GM18868 (cell line): ENCODE data around the gene TOP1.

Experiments
- ATAC-seq: cut with Tn5 transposase; IDR thresholded peaks from one replicate; pipeline ENCODE4 v1.9.1; 2021; ENCODE audit warnings: mild to moderate bottlenecking, moderate library complexity; ENCODE audit not compliant: unreplicated experiment

TOP1 gene

DNA sequence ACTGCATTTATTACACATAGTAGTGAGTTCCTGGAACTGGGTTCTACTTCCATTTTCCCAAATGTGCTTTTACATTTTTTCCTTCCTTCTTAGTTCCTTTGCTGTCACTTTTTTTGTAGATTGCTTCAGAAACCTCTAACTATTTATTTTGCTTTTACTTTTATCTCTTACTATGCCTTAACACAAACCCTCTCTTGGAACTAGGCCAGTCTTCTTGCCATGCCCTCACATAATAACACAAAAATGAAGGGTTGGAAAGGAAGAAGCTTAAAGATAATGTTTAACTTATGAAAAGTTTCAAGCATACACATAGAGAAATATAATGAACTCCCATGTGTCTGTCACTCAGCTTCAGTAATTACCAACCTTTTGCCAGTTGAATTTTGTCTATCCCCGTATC is 27.1 kb downstream of the TOP1 start:
- no peak for ATAC-seq

DNA sequence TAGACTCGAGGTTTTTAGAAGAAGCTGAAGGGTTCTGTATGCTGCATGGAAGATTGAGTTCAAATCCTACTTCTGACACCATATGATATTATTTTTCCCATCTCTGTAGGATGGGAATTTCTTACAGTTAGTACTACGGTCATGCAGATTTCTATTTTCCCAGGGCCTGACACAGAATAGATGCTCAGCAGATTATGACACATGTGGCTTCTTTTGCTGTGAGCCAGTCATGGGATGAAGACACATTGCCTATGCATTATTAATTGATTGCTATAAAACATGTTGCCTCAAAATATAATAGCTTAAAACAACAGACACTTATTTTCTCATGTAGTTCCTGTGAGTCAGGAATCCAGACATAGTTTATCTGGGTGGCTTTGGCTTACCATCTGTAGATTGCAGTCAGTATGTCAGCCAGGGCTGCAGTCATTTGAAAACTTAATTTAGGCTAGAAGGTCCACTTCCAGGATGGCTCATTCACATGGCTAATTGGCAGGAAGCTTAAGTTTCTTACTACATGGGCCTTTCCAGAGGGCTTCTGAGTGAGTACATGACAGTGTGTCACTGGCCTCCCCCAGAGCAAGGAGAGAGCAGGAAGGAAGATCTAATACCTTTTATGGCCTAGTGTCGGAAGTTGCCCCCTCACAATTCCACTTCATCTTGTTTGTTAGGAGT is 29.5 kb downstream of the TOP1 start:
- no peak for ATAC-seq

DNA sequence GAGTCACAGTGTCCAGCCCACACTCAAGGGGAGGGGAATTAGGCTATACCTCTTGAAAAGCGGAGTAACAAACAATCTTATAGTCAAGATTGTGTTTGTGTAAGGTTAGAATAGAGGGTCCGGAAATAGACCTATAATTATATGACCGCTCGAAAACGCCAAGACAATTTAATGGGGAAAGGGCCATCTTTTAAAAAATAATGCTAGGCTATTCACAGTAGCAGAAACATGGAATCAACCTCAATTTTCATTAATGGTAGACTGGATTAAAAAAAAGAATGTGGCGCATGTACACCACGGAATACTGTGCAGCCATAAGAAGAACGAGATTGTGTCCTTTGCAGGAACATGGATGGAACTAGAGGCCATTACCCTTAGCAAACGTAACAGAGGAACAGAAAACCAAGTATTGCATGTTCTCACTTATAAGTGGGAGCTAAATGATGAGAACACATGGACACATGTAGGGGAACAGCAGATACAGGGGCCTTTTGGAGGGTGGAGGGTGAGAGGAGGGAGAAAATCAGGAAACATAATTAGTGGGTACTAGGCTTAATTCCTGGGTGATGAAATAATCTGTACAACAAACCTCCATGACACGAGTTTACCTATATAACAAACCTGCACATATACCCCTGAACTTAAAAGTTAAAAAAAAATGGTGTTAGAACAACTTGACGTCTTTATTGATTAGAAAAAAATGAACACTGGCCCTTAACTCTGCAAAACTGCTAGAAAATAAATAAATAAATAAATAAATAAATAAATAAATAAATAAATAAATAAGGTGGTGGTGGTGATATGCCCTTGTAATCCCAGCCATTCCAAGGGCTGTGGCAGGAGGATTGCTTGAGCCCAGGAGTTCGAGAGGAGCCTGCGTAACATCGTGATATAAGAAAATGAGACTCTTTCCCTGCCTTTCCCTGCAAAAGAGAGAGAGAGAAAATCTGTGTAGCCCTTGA is 30.3 kb downstream of the TOP1 start:
- no peak for ATAC-seq

DNA sequence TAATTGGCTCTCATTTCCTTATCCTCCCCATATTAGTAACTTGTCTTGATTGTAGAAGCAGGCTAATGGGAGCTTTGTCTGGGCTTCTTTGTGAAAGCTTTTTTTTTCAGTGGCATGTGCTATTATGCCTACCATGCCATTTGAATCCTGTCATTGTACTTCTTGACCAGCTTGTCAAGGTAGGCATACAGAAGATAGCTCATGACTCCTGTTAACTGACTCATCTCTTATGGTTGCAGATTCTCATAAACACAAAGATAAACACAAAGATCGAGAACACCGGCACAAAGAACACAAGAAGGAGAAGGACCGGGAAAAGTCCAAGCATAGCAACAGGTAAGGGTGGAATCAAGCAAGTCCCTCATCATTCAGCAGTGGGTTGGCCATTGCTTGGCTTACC is 32.5 kb downstream of the TOP1 start:
- no peak for ATAC-seq

DNA sequence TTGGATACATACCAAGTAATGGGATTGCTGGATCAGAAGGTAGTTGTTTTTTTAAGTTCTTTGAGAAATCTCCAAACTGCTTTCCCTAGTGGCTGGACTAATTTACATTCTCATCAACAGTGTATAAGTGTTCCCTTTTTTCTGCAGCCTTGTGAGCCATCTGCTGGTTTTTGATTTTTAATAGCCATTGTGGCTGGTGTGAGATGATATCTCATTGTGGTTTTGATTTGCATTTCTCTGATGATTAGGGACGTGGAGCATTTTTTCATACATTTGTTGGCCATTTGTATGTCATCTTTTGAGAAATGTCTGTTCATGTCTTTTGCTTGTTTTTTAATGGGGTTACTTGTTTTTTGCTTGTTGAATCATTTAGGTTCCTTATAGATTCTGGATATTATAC is 34.8 kb downstream of the TOP1 start:
- no peak for ATAC-seq

DNA sequence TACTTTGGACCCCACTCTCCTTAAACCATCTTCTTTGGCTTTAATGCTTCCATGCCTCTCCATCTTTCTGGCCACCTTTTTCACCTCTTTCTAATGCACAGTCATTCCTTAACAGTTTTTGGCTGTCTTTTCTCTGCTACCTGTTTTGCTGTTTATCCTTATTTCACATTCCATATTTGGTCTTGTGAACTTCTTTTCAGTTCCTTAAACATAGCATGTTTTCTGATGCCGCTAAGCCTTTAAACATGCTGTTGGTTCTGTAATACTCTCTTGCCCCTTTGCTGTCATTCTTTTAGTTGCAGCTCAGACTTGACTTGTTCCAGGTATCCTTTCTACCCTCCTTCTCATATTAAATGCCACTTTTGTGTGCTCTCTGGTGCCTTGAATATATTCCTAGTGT is 35.8 kb downstream of the TOP1 start:
- ATAC-seq = peak; percentile 86

DNA sequence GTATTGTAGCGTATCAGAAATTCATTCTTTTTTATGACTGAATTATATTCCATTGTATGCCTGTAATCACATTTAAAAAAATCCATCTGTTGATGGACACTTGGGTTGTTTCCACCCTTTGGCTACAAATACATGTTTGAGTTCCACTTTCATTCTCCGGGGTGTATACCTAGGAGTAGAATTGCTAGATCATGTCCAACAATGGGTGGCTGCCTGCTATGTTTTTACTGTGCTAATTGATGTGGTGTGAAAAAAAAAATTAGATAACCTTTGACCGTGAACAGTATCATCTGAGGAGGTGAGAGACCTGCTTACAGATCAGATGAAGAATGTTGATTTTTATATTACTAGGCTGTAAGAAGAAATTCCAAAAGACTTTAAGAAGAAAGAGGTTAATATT is 37.1 kb downstream of the TOP1 start:
- no peak for ATAC-seq

DNA sequence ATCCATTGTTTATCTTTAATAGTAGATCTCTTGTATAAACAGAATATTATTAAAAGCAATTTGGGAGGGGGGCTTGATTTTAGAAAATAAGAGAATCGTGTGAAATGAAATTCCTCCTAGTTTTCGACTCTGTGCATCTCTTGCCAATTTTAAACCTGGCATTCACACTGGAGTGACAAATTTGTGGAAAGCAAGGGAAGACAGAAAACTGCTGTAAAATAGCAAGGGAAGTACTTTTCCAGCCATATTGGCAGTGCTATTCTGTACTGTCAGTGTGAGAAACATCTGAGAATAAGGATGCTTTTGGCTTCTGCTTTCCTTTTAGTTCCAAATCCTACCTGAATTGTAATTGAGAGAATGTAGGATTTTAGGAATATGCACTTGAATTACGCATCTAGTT is 40.2 kb downstream of the TOP1 start:
- no peak for ATAC-seq

DNA sequence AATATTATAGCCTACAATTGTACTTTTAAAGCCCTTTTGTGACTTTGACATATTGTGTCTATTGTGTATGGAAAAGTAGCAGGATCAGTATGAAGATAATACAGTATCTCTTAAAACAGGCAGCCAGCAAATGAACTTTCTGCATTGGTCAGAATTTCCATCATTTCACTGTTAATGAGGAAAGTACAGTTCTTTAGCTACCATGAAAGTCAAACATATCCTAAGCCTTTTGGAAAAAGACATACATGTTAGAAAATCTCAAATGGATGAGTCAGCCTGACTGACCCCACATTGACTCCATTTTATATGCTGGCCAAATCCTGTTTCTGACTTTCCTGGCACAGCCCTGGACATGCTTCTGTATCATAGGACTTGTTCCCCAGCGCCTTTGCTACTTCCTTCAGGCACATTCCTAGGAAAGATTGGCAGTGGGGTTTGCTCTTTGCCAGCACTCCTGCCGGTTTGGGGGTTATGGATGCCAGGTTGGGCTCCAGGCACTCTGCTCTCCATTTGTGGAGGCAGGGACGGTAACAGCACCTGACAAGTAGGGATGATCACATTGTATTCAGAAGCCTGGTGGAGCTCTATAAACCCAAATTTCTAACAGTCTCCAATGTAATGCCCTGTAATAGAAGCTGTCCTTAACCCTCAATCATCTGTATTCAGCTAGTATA is 43.7 kb downstream of the TOP1 start:
- no peak for ATAC-seq

DNA sequence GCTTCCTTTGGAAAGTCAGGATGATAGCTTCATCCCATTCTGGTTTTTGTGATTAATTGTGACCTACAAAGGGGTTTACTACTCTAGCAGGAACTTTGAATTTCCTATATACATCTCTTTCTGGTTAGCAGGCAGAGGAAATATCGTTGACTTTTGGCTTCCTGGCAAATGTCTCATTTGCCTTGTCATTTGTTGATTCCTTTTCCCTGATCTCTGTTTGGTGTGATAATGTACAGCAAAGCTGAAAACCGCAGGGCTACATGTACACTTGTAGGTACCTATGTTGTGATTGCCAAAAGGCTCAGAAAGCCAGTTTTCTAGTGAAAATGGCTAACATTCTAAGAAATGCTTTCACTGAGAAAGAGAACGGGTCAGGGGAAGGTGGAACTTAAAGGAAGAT is 44.3 kb downstream of the TOP1 start:
- no peak for ATAC-seq

DNA sequence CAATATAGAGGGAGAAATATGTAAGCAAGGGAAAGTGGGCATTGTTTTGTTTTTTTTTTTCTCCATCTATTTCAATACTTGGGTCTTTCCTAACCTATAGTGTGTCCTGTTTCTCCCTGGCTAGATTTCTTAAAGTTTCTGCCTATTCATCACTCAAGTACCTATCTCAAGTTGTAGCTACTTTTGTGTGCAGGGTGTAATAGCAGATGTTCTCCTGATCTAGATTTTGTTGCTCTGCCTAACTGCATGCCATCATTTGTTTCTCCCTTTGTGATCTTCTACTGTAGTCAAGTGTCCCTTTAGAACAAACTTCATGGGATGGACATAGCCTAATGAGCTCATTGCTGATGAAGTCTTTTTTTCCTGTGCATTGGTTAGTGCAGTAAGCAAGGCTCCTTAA is 45.8 kb downstream of the TOP1 start:
- no peak for ATAC-seq

DNA sequence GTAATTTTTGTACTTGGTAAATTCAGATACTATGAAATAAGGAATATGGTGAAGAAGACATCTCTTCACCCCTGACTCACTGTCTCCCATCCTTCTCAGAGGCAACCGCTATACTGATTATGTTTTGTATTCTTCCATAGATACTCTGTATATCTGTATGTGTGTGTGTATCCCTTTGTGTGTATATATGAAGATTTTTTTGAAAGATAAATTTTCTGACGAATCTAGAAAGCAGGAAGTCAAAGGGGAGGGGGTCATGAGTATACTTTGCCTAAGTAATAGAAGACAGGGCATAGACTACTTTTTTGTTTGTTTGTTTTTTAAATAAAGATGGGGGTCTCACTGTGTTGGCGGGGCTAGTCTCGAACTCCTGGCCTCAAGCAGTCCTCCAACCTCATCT is 48.2 kb downstream of the TOP1 start:
- ATAC-seq = no peak

DNA sequence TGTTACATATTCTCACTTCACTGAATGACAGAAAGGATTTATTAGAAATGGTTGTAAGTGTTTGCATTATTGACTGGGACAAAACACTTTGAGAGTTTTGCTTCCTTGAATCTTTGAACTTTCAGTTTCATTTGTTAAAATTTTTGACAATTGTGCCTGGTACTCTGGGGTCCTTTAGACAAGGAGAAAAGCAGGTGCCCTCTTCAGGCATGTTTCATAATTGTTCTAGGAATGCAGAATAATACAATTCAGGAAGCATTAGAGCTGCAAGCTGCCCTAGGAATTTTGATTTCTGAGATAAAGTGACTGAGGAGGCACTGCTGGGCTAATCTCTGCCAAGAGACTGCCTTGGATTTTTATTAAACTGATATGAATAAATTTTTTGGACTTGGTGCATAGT is 49.7 kb downstream of the TOP1 start:
- no peak for ATAC-seq

DNA sequence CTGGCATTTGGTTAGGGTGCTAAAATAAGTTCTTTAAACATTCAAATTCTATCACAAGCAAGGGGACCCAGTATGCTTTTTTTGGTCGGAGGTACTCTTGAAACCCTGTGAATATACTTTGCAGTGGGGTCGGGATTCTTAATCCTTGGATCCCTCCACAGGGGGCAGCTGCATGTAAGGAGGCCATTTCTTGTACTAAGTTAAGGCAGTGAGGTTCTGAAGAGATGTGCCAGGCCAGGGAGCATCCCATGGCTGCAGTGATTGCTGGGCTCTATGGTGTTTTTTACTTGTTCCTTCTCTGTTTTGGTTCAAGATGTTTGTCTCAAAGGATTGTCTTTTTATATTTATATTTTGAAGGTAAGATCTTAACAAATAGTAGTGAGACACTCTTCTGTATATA is 50.4 kb downstream of the TOP1 start:
- ATAC-seq = no peak

DNA sequence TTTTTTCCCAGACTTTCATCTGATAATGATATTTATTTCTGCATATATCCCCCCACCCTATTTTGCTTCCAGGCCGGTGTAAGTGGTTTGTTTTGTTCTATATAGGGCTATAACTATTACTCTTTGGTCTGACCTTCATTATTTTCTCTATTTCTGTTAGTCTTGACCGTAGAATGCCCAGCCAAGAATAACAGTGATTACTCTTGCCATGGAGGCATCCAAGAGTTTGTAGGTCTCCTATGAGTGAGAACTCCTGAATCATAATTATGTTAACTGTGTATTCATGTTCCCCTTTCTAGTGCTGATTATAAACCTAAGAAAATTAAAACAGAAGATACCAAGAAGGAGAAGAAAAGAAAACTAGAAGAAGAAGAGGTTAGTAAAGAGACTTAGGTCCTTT is 52.2 kb downstream of the TOP1 start:
- no peak for ATAC-seq

DNA sequence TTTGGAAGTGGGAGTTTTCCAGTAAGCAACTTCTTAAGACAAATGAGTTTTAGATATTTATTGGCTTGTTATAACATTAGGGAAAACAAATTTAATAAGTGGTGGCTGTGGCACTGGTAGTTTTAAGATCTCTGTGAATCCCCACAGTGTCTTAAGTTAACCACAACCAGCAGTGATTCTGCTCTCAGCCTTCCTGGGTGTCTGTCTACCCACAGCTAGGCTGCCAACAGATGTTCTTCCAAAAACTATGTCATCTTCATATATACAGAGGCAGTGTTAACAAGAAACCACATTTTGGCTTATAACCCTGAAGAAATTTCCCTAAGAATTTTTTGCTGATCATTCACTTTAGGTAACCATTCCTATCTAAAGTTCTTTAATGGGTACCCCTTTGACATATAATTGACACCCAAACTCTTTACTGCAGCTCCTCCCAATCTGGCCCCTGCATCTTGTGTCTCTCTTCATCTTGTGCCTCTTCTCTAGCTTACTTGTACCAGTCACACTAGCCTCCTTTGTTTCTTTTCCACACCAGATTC is 52.7 kb downstream of the TOP1 start:
- peak; percentile 76 for ATAC-seq

DNA sequence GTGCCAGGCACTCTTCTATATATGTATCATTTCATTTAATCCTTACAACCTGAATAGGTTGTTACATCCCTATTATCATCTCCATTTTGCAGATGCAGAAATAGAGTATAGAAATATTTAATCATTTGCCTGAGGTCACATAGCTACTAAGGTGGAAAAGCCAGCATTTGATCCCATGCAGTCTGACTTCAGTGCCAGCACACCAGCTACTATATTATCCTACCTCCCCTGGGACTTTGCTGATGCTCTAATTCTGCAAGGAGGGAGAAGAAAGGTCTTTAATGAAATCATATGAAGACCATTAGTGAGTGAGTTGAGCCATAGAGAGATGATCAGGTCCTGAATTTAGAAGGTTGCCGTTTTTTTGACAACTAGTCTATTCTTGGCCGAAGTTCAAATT is 53.7 kb downstream of the TOP1 start:
- no peak for ATAC-seq

DNA sequence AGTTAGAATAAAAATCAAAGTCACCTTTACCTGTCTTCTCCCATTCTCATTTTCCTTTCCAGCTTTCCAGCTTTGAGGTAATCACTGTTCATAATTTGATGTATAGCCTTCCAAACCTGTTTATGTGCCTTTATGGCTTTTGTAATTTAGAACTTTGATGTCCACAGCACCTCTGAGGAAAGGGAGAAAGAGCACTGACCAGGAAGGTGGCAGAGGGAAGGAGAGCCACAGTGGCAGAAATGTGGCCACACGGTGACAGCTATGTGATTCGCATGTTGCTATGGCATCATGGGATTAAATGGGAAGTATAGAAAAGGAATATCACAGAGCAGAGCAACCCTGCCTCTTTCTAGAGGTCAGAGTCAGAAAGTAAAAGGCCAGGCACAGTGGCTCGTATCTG is 57.0 kb downstream of the TOP1 start:
- ATAC-seq = no peak

DNA sequence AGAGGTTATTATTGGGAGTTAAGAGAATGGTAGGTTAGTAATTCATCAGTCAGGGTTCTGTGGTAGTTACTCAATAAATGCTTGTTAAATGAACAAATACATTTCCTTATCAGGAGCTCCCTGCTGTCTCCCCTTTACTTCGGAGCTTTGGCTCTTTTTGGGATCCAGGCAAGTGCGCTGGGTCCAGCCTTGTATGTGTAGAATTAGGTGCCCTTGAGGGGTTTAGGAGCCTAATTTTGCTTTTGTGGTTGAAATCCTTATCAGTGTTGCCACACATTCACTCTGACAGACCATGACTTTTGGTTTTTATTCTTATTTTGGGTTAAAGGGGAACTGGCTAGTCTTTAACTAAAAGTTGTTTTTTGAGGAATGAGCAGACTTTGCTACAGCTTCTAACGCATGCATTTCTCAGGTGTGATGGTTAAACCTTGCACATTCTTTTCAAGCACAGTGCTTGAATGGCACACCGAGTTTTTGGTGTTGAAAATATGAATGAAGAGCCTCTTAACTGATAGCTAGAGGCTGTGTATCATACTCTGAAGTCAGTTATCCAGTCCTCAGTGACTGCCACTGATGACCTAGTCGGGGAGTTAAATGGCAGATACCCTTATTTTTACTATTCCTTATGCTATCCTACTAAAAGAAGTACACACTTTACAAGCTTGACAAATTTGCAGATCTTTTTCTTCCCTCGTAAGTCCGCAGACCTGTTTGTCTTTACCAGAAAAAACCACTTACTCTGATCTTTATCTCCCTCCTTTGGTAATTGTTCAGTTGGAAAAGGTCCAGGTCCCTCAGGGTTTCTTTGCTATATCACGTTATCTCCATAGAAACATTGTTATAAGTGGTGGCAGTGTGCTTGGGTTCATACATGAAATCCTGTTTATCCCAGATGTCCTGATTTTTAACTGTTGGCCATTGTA is 58.0 kb downstream of the TOP1 start:
- no peak for ATAC-seq

DNA sequence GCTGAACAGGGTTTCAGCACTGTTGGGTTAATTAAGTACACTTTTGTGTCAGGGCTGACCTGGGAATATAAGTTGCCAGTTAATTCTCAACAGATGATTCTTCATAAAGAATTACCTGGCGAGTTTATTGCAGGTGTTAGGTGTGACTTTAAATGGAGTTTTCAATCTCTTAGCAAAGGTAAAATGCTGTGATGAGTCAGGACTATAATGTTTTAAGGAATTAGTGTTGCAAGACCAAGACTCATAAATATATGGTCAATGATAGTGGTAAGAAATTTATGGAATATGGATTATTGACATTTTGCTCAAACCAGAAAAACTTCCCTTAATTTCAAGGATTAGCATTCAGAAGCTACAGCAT is 58.7 kb downstream of the TOP1 start:
- no peak for ATAC-seq

DNA sequence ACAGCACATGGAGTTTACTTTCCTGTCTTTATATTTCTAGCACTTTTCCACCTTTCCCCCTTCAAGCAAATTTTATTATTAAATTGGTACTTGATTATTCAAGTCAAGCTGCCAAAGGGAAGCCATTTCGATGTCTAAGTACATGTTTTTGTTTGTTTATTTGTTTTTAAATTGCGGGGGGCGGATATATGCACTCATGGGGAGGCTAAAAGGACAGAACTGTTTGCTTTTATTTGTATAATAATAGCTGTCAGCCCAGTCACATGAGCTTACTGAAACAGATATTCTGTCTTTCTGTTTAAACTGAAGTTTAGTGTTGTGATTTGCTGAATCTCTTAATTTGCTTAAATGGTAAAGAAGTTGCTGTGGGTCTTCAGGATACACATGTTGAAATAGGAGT is 59.2 kb downstream of the TOP1 start:
- no peak for ATAC-seq
